H1 (cell line): ENCODE data around the gene HEBP1. TPM values are rescaled to one million over a fixed set of nuclear protein-coding genes. Genes with fewer than 3 reads are reported as not detected.

ENCODE experiments used
- CTCF ChIA-PET: fragments of 300-600 bp; sonication (Branson Sonifier 250); formaldehyde crosslinking; loops from one replicate; lab custom pipeline; 2021; ENCODE audit not compliant: partially characterized antibody; lab: Charles Lee
- POLR2A ChIA-PET: fragments of 300-600 bp; sonication (Branson Sonifier 250); formaldehyde crosslinking; loops from one replicate; lab custom pipeline; 2021; ENCODE audit warnings: inconsistent platforms; ENCODE audit not compliant: partially characterized antibody; lab: Charles Lee
- DNase-seq, 2 experiments: peaks; one replicate each; pipeline versions ENCODE4 v3.0.0 to v3.0.0-alpha.2; 2010 to 2022; ENCODE audit warnings: low spot score in 2 of 2, low read depth in 1 of 2, mixed read lengths in 1 of 2
- FAIRE-seq: peaks from 2 replicates; lab custom pipeline; 2011; peaks lifted over from hg19 to GRCh38; lab: Jason Lieb, UNC
- H2AFZ ChIP-seq: 2 replicates; pipeline ENCODE4 v1.8.1; 2012; ENCODE audit warnings: low read length, inconsistent platforms
- H2AK5ac ChIP-seq: 2 replicates; pipeline ENCODE4 v1.6.1; 2013; ENCODE audit warnings: low read depth, low read length
- H2BK120ac ChIP-seq: replicated peaks from 2 replicates; pipeline ENCODE3; 2013; ENCODE audit warnings: low read depth, low read length, inconsistent platforms
- H2BK12ac ChIP-seq: 2 replicates; pipeline ENCODE4 v1.6.1; 2013; ENCODE audit warnings: low read depth, low read length
- H2BK15ac ChIP-seq: 2 replicates; pipeline ENCODE4 v1.6.1; 2013; ENCODE audit warnings: low read length
- H2BK20ac ChIP-seq: 2 replicates; pipeline ENCODE4 v1.6.1; 2013; ENCODE audit warnings: low read length
- H2BK5ac ChIP-seq: 2 replicates; pipeline ENCODE4 v1.6.1; 2013; ENCODE audit warnings: low read depth, low read length
- H3K14ac ChIP-seq: 2 replicates; pipeline ENCODE4 v1.6.1; 2013; ENCODE audit warnings: inconsistent platforms; ENCODE audit not compliant: insufficient read length
- H3K18ac ChIP-seq: 2 replicates; pipeline ENCODE4 v1.6.1; 2013; ENCODE audit warnings: low read length; ENCODE audit errors: extremely low read depth
- H3K23ac ChIP-seq: 2 replicates; pipeline ENCODE4 v1.6.1; 2013; ENCODE audit warnings: inconsistent platforms; ENCODE audit not compliant: insufficient read length
- H3K23me2 ChIP-seq: 2 replicates; pipeline ENCODE4 v1.6.1; 2013; ENCODE audit warnings: low read depth, low read length
- H3K27ac ChIP-seq: 2 replicates; pipeline ENCODE4 v1.6.1; 2011; ENCODE audit warnings: low read depth, low read length, inconsistent platforms
- H3K27me3 ChIP-seq, 4 experiments: replicated peaks in 1 of 4; 1 replicate in 1 of 4; 2 replicates in 3 of 4; pipeline versions ENCODE4 v1.6.1 to v1.8.1; 2011 to 2013; ENCODE audit warnings: low read length in 3 of 4, mild to moderate bottlenecking in 3 of 4, inconsistent platforms in 2 of 4, mixed read lengths in 2 of 4, moderate library complexity in 1 of 4; ENCODE audit not compliant: control insufficient read depth in 3 of 4, insufficient read depth in 3 of 4; ENCODE audit errors: extremely low read depth in 1 of 4
- H3K36me3 ChIP-seq, 4 experiments: 2 replicates each; pipeline versions ENCODE4 v1.6.1 to v1.8.1; 2011 to 2013; ENCODE audit warnings: mild to moderate bottlenecking in 4 of 4, low read length in 3 of 4, moderate library complexity in 2 of 4, control low read depth in 1 of 4, inconsistent platforms in 1 of 4; ENCODE audit not compliant: insufficient read depth in 4 of 4, control insufficient read depth in 2 of 4
- H3K4ac ChIP-seq: replicated peaks from 2 replicates; pipeline ENCODE3; 2013; ENCODE audit warnings: low read length, low read depth, mixed read lengths, inconsistent platforms; ENCODE audit not compliant: insufficient read length
- H3K4me1 ChIP-seq, 4 experiments: replicated peaks in 1 of 4; 1 replicate in 1 of 4; 2 replicates in 3 of 4; pipeline versions ENCODE4 v1.6.1 to v1.8.1; 2011 to 2013; ENCODE audit warnings: low read length in 3 of 4, inconsistent platforms in 2 of 4, mixed read lengths in 1 of 4; ENCODE audit not compliant: insufficient read depth in 4 of 4, control insufficient read depth in 3 of 4
- H3K4me2 ChIP-seq, 2 experiments: 2 replicates each; pipeline versions ENCODE4 v1.6.1 to v1.8.1; 2011 to 2013; ENCODE audit warnings: low read depth in 2 of 2, low read length in 2 of 2, control low read depth in 1 of 2, inconsistent platforms in 1 of 2, mild to moderate bottlenecking in 1 of 2; ENCODE audit not compliant: insufficient read depth in 1 of 2
- H3K4me3 ChIP-seq, 4 experiments: fragments of 200-600, 300-600 bp in 1 of 4; sonication (generic), shearing (Covaris generic), sonication (Bioruptor Twin) in 1 of 4; 2 replicates each; pipeline versions ENCODE4 v1.5.1 to v1.8.1; 2011 to 2016; ENCODE audit warnings: low read length in 4 of 4, low read depth in 3 of 4, control low read depth in 2 of 4, inconsistent platforms in 2 of 4, mild to moderate bottlenecking in 2 of 4, mixed read lengths in 1 of 4, moderate library complexity in 1 of 4; ENCODE audit not compliant: insufficient read depth in 2 of 4; ENCODE audit errors: extremely low read depth in 1 of 4
- H3K56ac ChIP-seq: replicated peaks from 2 replicates; pipeline ENCODE3; 2013; ENCODE audit warnings: low read depth, mild to moderate bottlenecking, mixed read lengths, low read length, inconsistent platforms; ENCODE audit not compliant: insufficient read length
- H3K79me1 ChIP-seq: 2 replicates; pipeline ENCODE4 v1.6.1; 2013; ENCODE audit warnings: low read depth, low read length, control low read depth
- H3K79me2 ChIP-seq, 2 experiments: 2 replicates each; pipeline versions ENCODE4 v1.6.1 to v1.8.1; 2012 to 2013; ENCODE audit warnings: low read length in 2 of 2, mild to moderate bottlenecking in 2 of 2, inconsistent platforms in 1 of 2; ENCODE audit not compliant: insufficient read depth in 2 of 2, control insufficient read depth in 1 of 2
- H3K9ac ChIP-seq, 4 experiments: replicated peaks in 1 of 4; 1 replicate in 1 of 4; 2 replicates in 3 of 4; pipeline versions ENCODE4 v1.6.1 to v1.8.1; 2011 to 2013; ENCODE audit warnings: low read depth in 3 of 4, low read length in 3 of 4, control low read depth in 2 of 4, mild to moderate bottlenecking in 2 of 4, moderate library complexity in 2 of 4, inconsistent platforms in 1 of 4; ENCODE audit errors: extremely low read depth in 1 of 4
- H3K9me3 ChIP-seq, 2 experiments: 2 replicates each; pipeline versions ENCODE4 v1.6.1 to v1.8.1; 2012 to 2013; ENCODE audit warnings: mild to moderate bottlenecking in 2 of 2, moderate library complexity in 2 of 2, control low read depth in 1 of 2, inconsistent platforms in 1 of 2, low read depth in 1 of 2, low read length in 1 of 2, mixed read lengths in 1 of 2; ENCODE audit not compliant: insufficient read depth in 2 of 2
- H4K20me1 ChIP-seq, 2 experiments: replicated peaks in 1 of 2; 2 replicates each; pipeline versions ENCODE3 to v1.8.1; 2011 to 2013; ENCODE audit warnings: inconsistent platforms in 2 of 2, low read length in 2 of 2, mild to moderate bottlenecking in 1 of 2; ENCODE audit not compliant: insufficient read depth in 2 of 2, control insufficient read depth in 1 of 2
- H4K5ac ChIP-seq: 2 replicates; pipeline ENCODE4 v1.6.1; 2013; ENCODE audit warnings: low read length, low read depth, mixed read lengths, inconsistent platforms; ENCODE audit not compliant: insufficient read length
- H4K8ac ChIP-seq: 2 replicates; pipeline ENCODE4 v1.8.0; 2013; ENCODE audit warnings: mild to moderate bottlenecking, moderate library complexity, low read length, inconsistent platforms; ENCODE audit not compliant: insufficient read depth; ENCODE audit errors: extremely low read depth
- H4K91ac ChIP-seq: replicated peaks from 2 replicates; pipeline ENCODE3; 2013; ENCODE audit warnings: low read length, mixed read lengths, inconsistent platforms; ENCODE audit not compliant: insufficient read length
- RBBP5 ChIP-seq: IDR thresholded peaks from 2 replicates; pipeline ENCODE4 v1.7.1; 2012; ENCODE audit warnings: low read depth, mild to moderate bottlenecking, inconsistent platforms, low read length, moderate library complexity, borderline replicate concordance
- RNF2 ChIP-seq: fragments of 200-900, 300-1000 bp; sonication (generic); IDR thresholded peaks from 2 replicates; pipeline ENCODE4 v1.7.1; 2016; ENCODE audit warnings: borderline replicate concordance, low read depth, mild to moderate bottlenecking, antibody characterized with exemption, low read length; ENCODE audit not compliant: poor library complexity, severe bottlenecking; ENCODE audit errors: missing control alignments
- WGBS, 2 experiments: shearing (Covaris generic) in 1 of 2; methylation state at CpG; one replicate each; pipeline versions ENCODE4 v1.1.6 to v1.1.7; 2013 to 2015; ENCODE audit warnings: low lambda C conversion rate in 2 of 2, mixed read lengths in 2 of 2, inconsistent platforms in 1 of 2, low coverage in 1 of 2, missing lambda C conversion rate in 1 of 2; ENCODE audit not compliant: insufficient replicate concordance in 2 of 2, insufficient coverage in 1 of 2, insufficient read length in 1 of 2; ENCODE audit errors: extremely low coverage in 1 of 2, missing lambda C conversion rate in 1 of 2; 5-methylcytosine and 5-hydroxymethylcytosine counted together
- polyA plus RNA-seq, 7 experiments: library from polyadenylated mRNA; depleted of rRNA in 3 of 7; stranded (reverse) in 5 of 7; unstranded in 2 of 7; fragments of >200 nt in 5 of 7; fragments of 200-250 nt in 2 of 7; gene quantifications; 1 replicate in 5 of 7; 2 replicates in 1 of 7; 4 replicates in 1 of 7; pipeline versions ENCODE4 v1.2.1 to v1.2.3, GENCODE V29; 2011 to 2013; ENCODE audit warnings: missing spikeins in 2 of 7, mixed read lengths in 2 of 7
- total RNA-seq: library from RNA; stranded (reverse); fragmentation: NEBNext Ultra II Directional; extraction: Animal tissue kit (Norgen Biotek cat#: 25700); gene quantifications from 2 replicates; pipeline ENCODE4 v1.2.1, GENCODE V29; 2021

Gene HEBP1
- total and polyA plus RNA-seq, 2 of the 8 experiments (the other 6 are each of a cell fraction or from before 2014, with no cell fraction given): 30.8 to 56.1 TPM

DNA sequence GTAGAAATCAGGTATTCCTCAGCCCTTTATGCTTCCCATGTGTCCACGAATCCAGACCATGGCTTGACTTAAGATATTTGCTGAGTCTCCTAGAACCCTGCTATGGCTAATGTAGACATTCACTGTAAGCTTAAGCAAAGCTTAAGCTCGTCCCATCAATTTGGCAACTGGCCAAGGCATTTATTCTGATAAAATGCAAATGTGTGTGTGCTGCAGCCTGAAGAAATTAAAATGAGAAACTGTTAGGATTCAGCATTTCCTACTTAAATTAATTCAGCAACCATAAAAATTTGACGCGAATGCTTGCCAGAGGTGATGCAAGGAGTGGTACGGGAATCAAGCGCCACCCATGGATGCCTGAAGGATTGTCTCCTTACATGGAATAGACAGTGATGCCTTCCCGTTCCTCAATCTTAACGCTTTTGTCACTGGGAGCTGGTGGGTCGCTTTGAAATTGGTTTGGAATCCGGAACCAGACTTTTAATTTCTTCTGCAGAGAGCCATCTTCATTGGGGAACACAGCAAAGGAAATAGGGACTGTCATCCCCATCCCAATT, 13.2 kb downstream of the HEBP1 start:
- Histone ChIP-seq H3K79me1 (no peaks in the 10 kb centered on the region; the same call in 1 of the 2 replicates), H3K14ac (no peak overlapping the region), H3K27me3 (no peaks in the 10 kb centered on the region), H2AK5ac (no peak overlapping the region), H3K4me1 (peaks cover 7 to 16% (median 13%) of the 10 kb centered on the region in 4 experiments; a peak in 5 of 7 replicates), H3K4ac (no peak overlapping the region), H4K8ac (no peak overlapping the region), H2BK5ac (no peak overlapping the region), H4K5ac (no peak overlapping the region), H3K23me2 (no peaks in the 10 kb centered on the region), H3K79me2 (no peaks in the 10 kb centered on the region), H2BK12ac (no peak overlapping the region), H3K4me3 (no peak overlapping the region), H3K4me2 (no peak overlapping the region), H3K56ac (no peak overlapping the region), H2AFZ (no peak overlapping the region), H2BK120ac (no peak overlapping the region), H3K9ac (no peak overlapping the region), H2BK15ac (no peak overlapping the region), H4K91ac (no peak overlapping the region), H3K18ac (no peak overlapping the region), H3K36me3 (peaks cover 6 to 27% (median 17%) of the 10 kb centered on the region in 4 experiments), H3K27ac (no peak overlapping the region), H3K23ac (no peak overlapping the region), H4K20me1 (peaks cover 0 to 2% of the 10 kb centered on the region in 2 experiments), H3K9me3 (no peaks in the 10 kb centered on the region), H2BK20ac (no peak overlapping the region)
- no peak for DNase-seq
- TF ChIP-seq RNF2 (no peak), RBBP5 (no peak)
- ChIA-PET CTCF (interaction anchor here (0.5 to 9.5 kb wide), 28 partner anchors 11 to 1506 kb away, joined by 3 to 118 read pairs (median 5); partner anchors contain the start of genes FAM234B and GPRC5A), POLR2A (interaction anchor here (0.7 kb wide), 1 partner anchor 173 kb away, joined by 3 read pairs; no protein-coding TSS in a partner anchor)
- FAIRE-seq: no peak
- WGBS, 2 experiments: 93% methylated on average over 10 of the region's 10 CpGs; no CpG with 5 or more reads in 1 of the 2 experiments
